ENCODE results near the gene SGIP1.
"Not testable (repeated sequence)": the region's sequence is repeated elsewhere in the genome, so short reads cannot be mapped to it uniquely, and the experiment has no call there.

The SGIP1 gene

DNA sequence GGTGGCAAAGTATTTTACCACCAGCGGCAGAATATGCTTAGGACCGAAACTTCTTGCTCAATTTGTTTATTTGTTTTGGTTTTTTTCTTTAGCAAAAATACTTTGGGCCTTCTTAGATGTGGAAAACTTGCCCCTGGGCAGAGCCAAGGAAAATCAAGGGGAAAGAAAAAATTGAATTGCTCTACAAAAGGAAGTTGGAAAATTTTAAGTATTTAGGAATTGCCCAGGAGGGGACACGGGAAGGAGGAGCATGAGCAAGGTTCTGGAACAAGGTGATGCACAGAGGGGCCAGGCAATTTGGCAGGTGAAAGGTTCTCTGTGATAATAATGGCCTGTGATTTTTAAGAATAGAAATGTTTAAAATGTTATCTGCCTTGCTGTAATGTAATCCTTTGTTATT lies 28.6 kb downstream of the SGIP1 start:
- DNase-seq, result no peak

- no peak for DNase-seq
Measured at GRCh38 chr1:66563094-66563800, 29.3 kb downstream of the SGIP1 start.

DNA sequence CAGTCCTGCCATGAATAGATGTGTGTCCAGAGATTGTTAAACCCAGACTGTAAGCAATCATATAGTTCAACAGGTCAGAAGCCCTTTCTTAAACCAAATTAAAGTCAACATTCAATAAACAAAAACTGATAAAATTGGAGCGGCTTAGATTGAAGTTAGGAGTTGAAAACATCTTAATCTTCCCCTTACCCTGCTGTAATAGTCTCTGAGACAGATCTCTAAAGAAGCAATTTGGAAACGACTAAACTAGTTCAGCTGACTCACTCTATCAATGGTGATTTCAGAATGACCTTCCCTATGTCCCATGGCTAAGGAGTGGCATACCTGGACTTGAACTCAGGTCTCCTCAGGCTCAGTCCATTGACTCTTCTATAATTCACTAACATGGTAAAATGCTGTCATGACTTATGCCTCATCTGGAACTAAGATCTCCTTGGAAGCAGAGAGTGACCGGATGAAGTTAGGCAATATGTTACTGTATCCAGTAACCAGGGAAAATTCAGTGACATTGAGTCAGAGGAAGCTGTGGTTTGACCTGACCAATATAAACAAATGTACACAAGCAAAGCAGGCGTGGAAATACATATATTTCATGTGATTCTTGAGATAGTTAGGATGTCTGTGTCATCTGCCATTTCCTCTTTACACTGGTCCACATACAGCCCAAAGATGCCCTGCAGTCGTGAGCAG lies 30.1 kb downstream of the SGIP1 start:
- DNase-seq, result no peak

DNA sequence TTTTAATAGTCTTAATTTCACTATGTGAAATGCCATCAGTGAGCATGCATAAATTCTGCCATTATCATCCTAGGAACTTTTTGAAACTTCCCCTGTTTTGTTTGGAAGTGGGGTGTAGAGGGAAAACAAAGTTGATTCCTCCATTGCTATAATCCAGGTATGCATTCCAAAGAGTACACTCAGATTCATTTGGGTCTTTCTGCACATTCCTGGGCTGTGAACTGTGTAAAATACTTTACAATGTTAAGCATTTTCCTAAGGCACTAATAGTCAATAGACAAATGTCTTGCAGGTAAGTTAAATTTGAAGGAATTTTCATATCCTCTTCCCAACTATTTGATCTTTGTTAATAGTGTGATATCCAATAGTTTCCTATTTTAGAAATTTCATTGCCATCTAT lies 36.2 kb downstream of the SGIP1 start:
- no peak for DNase-seq

GRCh38 chr1:66571789-66572188 lies 37.8 kb downstream of the SGIP1 start:
- no peak for DNase-seq

DNA sequence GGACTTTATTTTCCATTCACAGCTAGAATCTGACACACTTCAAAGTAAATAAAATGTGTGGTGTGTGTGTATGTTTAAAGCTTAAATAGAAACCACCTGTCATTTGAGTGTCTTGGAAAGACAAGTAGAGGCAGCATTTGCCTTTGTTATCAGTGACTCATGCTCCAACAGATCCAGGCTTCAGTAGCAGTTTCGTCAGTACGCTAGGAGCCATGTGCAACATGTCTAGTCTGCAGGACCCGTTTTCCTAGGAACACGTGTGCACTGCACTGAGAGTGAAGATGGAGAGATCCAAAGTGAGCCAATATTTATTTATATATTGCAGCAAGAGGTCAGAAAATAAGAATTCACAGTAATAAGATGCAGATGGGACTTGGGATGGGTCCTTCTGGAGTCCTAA lies 41.8 kb downstream of the SGIP1 start:
- peak; percentile 55 for DNase-seq

DNA sequence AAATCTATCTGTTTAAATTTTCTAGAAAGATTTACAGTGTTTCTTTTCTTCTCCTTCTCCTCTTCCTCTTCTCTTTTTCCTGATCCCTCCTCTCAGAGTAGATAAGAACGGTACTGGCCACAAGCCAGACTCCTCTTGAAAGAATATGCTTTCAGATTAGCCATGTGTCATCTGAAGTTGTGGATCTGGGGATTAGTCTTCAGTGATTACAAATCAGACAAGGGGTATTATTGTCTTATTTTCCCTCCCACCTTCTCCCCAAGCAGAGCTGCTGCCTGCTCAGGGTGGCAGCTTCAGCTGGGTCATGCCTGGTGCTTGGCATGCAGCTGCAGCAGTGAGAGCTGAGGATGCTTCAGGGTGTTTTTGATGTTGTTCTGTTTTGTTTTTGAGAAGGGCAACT lies 42.7 kb downstream of the SGIP1 start:
- DNase-seq, result peak; percentile 58

DNA sequence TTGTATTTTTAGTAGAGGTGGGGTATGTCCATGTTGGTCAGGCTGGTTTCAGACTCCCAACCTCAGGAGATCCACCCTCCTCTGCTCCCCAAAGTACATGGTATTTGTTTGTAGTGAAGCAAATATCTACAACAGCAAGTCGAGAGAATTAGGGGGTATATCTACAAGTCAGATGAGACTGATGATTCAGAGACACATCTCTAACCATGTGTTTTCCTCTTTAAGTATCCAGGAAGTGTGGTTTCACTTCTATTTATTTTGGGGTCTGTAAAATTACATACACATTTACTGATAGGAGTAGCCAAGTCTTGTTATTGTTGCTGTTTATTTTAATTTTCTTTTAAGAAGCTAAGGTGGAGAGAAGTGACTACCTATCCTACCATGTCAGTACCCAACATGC lies 44.9 kb downstream of the SGIP1 start:
- DNase-seq, result no peak

DNA sequence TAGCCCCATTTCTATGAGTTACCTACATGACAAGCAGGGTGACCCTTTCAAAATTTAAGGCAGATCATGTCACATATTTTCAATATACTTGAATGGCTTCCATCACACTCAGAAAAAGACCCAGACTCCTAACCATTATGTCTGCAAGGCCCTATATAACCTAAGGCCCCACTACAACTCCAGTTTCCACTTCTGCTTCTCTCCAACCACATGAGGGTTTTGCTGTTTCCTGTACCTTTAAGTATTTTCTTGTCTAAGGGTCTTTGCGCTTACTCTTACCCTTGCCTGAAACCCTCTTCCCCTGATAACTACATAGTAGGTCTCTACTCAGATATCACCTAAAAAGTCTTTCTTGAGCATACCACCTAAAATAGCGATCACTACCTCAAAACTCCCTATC lies 46.1 kb downstream of the SGIP1 start:
- DNase-seq, result no peak

DNA sequence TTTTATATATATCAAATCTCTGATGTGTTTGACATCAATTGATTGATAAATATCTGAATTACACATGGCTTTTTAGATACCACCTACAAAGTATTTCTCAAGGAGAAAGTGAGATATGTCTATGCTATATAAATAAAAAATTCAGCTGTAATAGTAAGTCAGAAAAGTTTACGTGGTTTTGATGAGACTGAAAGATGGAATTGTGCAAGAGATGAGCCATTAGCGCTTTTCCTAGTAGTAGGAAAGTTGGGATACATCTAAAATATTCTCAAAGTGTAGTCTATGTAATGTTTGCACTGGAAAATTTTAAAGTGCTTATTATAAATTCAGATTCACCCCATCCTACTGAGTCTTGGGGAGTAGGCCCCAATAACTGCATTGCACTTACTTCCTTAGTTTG lies 49.1 kb downstream of the SGIP1 start:
- no peak for DNase-seq

GRCh38 chr1:66585002-66585401 lies 51.0 kb downstream of the SGIP1 start:
- DNase-seq, result no peak

- DNase-seq, result no peak
Measured at GRCh38 chr1:66589326-66589725, 55.4 kb downstream of the SGIP1 start.

GRCh38 chr1:66592106-66592507 lies 58.2 kb downstream of the SGIP1 start:
- not testable (repeated sequence) for DNase-seq

DNA sequence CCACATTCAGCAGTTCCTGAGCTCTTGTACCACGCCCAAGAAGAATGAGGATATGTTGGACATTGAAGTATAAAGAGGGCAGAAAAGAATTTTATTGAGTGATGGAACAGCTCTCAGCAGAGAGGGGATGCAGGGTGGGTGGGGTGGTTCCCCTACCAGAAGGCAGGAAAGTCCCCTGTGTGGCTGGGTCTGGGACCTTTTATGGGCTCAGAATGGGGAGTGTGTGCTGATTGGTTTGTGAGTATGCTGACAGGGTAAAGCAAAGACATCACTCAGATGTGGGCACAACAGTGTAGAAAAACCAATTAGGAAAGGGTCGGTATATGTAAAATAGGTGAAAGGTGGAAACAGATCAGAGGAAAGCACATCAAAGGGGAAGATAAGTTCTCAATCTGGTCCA lies 62.2 kb downstream of the SGIP1 start:
- no peak for DNase-seq

- DNase-seq, result no peak
Measured at GRCh38 chr1:66597500-66597899, 63.5 kb downstream of the SGIP1 start.

DNA sequence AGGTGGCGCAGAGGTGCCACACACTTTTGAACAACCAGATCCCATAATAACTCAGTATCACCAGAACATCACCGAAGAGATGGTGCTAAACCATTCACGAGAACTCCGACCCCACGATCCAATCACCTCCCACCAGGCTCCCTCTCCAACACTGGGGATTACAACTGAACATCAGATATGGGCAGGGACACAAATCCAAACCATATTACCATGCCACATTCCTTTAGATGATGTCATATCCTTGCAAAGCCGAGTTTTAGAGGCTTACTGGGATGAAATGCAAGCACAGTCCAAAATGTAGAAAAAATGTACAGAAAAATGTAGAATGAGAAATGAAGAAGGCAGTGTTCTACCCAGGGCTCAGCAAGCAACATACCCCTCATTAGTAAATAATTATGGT lies 64.7 kb downstream of the SGIP1 start:
- no peak for DNase-seq

DNA sequence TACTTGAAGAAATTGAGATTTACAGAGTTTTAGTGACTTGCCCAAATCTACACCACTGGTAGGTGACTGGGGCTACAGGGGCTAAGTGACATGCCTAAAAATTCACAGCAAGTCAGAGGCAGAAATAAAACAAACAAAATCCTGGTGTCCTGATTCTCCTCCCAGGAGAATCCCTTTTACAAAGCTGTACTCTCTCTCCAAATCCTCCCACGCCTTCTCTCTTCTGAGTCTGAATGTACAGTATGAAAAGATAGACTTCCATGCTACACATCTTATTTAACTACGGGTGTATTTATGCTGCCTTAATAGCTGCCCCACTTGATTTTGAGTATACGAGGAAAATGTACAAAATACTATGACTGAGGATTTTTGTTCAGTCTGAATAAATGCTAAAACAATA lies 65.4 kb downstream of the SGIP1 start:
- DNase-seq, result no peak

GRCh38 chr1:66599899-66600737 lies 66.2 kb downstream of the SGIP1 start:
- DNase-seq, result no peak

DNA sequence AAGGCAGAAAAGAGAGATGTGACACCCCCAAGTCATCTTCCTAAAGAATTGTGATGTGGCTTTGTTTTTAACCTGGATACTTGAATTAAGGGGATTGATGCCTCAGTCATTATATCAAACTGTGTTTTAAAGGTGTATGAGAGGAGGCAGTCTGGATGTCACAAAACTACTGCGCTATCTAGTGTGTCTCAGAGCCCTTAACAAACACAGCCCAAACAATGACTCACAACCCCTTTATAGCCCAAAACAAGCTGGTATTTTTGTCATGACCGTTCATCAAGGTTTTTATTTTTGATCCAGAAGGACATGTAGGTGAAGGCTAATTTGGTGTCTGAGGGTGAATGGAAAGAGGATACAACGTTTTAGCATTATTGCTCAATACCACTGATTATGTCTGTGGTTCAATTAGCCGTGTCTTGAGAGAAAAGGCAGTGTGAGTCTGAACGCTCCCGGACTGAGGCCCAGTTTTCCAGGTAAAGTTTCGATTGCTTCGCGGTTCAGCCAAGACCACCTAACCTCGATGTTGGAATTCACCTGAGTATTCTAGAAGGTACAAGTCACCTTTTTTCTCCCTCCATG lies 71.6 kb downstream of the SGIP1 start:
- DNase-seq, result no peak

DNA sequence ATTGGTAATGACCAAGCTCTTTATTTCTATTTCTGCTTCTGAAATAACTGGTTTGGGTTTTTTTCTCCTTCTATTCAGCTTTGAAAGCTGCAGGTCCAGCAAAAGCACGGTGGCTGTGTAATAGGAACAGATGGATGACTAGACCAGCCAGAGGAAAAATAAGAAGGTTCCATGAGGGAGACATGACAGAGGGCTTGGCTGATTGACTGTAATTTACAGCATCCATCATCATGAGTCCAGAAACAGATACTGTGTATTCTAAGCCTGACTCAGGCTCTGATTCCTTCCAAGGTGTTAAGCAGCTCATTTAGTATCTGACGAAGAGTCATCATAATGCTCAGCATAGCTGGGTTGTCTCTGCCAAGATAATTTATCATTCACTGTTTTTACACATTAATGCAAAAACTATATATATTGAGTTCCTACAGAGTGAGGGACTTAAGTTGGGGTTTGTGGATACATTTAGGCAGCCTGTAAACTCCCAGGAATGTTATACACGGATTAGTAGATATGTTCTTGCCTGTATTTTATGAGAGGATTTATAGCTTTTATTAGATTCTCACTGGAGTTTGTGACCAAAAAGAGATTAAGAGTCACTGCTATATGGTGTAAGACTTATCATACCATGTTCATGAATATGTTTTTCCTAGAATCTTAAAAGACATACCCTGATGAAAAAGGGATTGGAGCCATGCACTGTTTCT lies 72.6 kb downstream of the SGIP1 start:
- no peak for DNase-seq

- DNase-seq, result no peak
Measured at GRCh38 chr1:66607458-66607857, 73.5 kb downstream of the SGIP1 start.

DNA sequence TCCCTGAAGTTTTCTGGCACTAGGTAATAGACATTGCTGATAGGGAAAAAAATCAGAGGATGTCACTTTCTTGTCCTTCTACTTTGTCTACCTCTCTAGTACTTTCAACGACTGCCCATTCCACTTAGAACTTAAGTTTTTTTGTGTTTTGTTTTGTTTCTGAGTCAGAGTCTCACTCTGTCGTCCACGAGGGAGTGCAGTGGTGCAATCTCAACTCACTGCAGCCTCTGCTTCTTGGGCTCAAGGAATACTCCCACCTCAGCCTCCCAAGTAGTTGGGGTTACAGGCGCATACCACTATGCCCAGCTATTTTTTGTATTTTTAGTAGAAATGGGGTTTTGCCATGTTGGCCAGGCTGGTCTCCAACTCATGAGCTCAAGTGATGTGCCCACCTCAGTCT lies 79.2 kb downstream of the SGIP1 start:
- no peak for DNase-seq
